Gastroesophageal sphincter (tissue), 3 donors: ENCODE measurements around the gene TULP3.

ENCODE experiments used
- EP300 ChIP-seq: sonication (generic); formaldehyde crosslinking; IDR thresholded peaks from one replicate; pipeline ENCODE4 v1.6.1; 2017; ENCODE audit warnings: antibody characterized with exemption, mild to moderate bottlenecking
- POLR2A ChIP-seq, 2 donors: fragments of 450-650 bp; IDR thresholded peaks; one replicate each; pipeline ENCODE4 v1.6.1; 2017; ENCODE audit warnings: antibody characterized with exemption in 2 of 2, mild to moderate bottlenecking in 2 of 2, moderate library complexity in 1 of 2
- POLR2AphosphoS5 ChIP-seq: sonication (generic); formaldehyde crosslinking; IDR thresholded peaks from one replicate; pipeline ENCODE4 v1.6.1; 2017; ENCODE audit warnings: antibody characterized with exemption
- TF ChIP-seq, protein P1 (sequence below), 4 experiments: fragments of 200-600 bp in 2 of 4; fragments of 450-650 bp in 2 of 4; sonication (generic) in 1 of 4; IDR thresholded peaks; one replicate each; pipeline ENCODE4 v1.5.1; 2017 to 2019; ENCODE audit warnings: antibody characterized with exemption in 4 of 4, mild to moderate bottlenecking in 2 of 4, moderate library complexity in 2 of 4

- TF ChIP-seq, protein P1, sequence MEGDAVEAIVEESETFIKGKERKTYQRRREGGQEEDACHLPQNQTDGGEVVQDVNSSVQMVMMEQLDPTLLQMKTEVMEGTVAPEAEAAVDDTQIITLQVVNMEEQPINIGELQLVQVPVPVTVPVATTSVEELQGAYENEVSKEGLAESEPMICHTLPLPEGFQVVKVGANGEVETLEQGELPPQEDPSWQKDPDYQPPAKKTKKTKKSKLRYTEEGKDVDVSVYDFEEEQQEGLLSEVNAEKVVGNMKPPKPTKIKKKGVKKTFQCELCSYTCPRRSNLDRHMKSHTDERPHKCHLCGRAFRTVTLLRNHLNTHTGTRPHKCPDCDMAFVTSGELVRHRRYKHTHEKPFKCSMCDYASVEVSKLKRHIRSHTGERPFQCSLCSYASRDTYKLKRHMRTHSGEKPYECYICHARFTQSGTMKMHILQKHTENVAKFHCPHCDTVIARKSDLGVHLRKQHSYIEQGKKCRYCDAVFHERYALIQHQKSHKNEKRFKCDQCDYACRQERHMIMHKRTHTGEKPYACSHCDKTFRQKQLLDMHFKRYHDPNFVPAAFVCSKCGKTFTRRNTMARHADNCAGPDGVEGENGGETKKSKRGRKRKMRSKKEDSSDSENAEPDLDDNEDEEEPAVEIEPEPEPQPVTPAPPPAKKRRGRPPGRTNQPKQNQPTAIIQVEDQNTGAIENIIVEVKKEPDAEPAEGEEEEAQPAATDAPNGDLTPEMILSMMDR (IDR thresholded peaks at IDR 0.05): no peak
- TF ChIP-seq EP300: no peak
- no peak for TF ChIP-seq POLR2A (IDR thresholded peaks at IDR 0.05)
- no peak for TF ChIP-seq POLR2AphosphoS5
Measured at GRCh38 chr12:2886768-2887450, 3.8 kb upstream of the TULP3 start.
